Measurements from ENCODE around the gene GC. TPM values are rescaled to one million over a fixed set of nuclear protein-coding genes. Genes with fewer than 3 reads are reported as not detected.
A peak's percentile ranks its signal among the peaks of the same experiment; 100 is the strongest.
"Not testable (repeated sequence)": the region's sequence is repeated elsewhere in the genome, so short reads cannot be mapped to it uniquely, and the experiment has no call there.

GC gene
- total RNA-seq, 4 donors from 2014 or later, result not detected

GRCh38 chr4:71827826-71828225 lies 43.9 kb upstream of the GC start:
- no peak overlapping the region for H3K4me3 ChIP-seq
- TF ChIP-seq CTCF (IDR thresholded peaks at IDR 0.05) (no peak), EP300 (IDR thresholded peaks at IDR 0.05) (no peak), POLR2A (IDR thresholded peaks at IDR 0.05) (no peak)
- no peaks in the 10 kb centered on the region for H3K27me3 ChIP-seq
- no peaks in the 10 kb centered on the region for H3K4me1 ChIP-seq
- DNase-seq (ENCODE audit: low spot score in 2 of 2), result no peak
- 66 to 70% methylated on average over 4 of the region's 4 CpGs for WGBS, 2 donors
- H3K36me3 ChIP-seq, result no peaks in the 10 kb centered on the region
- H3K27ac ChIP-seq, result no peak overlapping the region
- H3K9me3 ChIP-seq, result no peaks in the 10 kb centered on the region

GRCh38 chr4:71816676-71817303 lies 32.9 kb upstream of the GC start:
- H3K36me3 ChIP-seq, result no peaks in the 10 kb centered on the region
- peak overlapping the region in 1 of 4 donors; percentile 10 for H3K4me3 ChIP-seq
- no peaks in the 10 kb centered on the region for H3K27me3 ChIP-seq
- no peak overlapping the region for H3K27ac ChIP-seq
- no peak for TF ChIP-seq CTCF (IDR thresholded peaks at IDR 0.05)
- no peak for DNase-seq (ENCODE audit: low spot score in 2 of 2)
- 66% methylated on average over 4 of the region's 4 CpGs for WGBS, 2 donors
- no peaks in the 10 kb centered on the region for H3K9me3 ChIP-seq
- no peaks in the 10 kb centered on the region for H3K4me1 ChIP-seq

- no peak for DNase-seq (ENCODE audit: low spot score in 2 of 2)
- Histone ChIP-seq H3K4me3 (no peak overlapping the region), H3K27ac (no peak overlapping the region), H3K4me1 (no peaks in the 10 kb centered on the region), H3K9me3 (no peaks in the 10 kb centered on the region), H3K36me3 (no peaks in the 10 kb centered on the region), H3K27me3 (no peaks in the 10 kb centered on the region)
- TF ChIP-seq POLR2A (IDR thresholded peaks at IDR 0.05), result no peak
- WGBS, 2 donors, result 58 to 83% methylated on average over 2 of the region's 2 CpGs
Measured at GRCh38 chr4:71814433-71814832, 30.6 kb upstream of the GC start.

- H3K9me3 ChIP-seq; H3K36me3 ChIP-seq; H3K4me1 ChIP-seq; DNase-seq (ENCODE audit: low spot score in 2 of 2); H3K27me3 ChIP-seq; H3K4me3 ChIP-seq; H3K27ac ChIP-seq: not testable (repeated sequence)
- WGBS, 2 donors, result 70 to 73% methylated on average over 1 of the region's 1 CpG
Measured at GRCh38 chr4:71809805-71810204, 25.9 kb upstream of the GC start.

DNA sequence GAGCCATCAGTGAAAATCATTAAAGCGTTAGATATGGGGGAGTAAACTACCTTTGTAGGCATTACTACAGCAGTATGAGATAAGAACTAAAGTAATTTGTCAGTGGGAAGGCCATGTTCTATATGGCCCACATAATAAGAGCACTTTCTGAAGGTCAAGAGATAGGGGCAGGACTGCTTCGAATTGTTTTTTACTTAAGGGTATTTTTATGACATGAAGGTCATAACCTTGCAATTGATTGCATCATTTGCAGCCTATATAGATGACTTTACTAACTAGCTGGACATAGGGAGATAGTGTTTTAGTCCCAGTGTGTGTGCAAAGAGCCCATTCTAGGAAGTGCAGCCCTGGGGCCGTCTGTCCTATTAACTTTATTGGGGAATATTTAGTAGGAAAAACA lies 23.6 kb upstream of the GC start:
- H3K27me3 ChIP-seq, result no peaks in the 10 kb centered on the region
- H3K9me3 ChIP-seq, result no peaks in the 10 kb centered on the region
- DNase-seq (ENCODE audit: low spot score in 2 of 2), result no peak
- no peaks in the 10 kb centered on the region for H3K4me1 ChIP-seq
- TF ChIP-seq POLR2A (IDR thresholded peaks at IDR 0.05) (no peak), CTCF (IDR thresholded peaks at IDR 0.05) (no peak), EP300 (IDR thresholded peaks at IDR 0.05) (no peak)
- WGBS, 2 donors, result 36 to 37% methylated on average over 3 of the region's 3 CpGs
- no peak overlapping the region for H3K4me3 ChIP-seq
- H3K36me3 ChIP-seq, result no peaks in the 10 kb centered on the region
- no peak overlapping the region for H3K27ac ChIP-seq

DNA sequence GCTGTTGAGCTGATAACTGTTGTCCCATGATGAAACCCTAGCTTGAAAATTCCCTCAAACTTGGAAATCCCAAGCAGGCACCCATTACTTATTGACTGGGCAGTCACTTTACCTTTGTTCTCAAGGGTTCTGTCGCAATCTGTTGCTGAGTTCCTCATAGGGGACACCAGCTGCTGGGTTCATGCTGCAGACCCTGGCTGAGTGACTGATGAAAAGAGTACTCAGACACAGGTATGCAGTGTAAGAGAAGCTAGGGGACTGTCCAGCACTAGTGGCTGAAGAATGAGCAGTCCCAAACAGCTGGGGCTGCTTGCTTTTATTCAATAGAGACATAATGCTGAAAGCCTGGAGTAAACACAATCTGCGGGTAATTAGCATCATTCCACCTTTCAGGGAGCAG lies 21.4 kb upstream of the GC start:
- H3K4me3 ChIP-seq; H3K27ac ChIP-seq; H3K27me3 ChIP-seq; H3K9me3 ChIP-seq; H3K36me3 ChIP-seq; DNase-seq (ENCODE audit: low spot score in 2 of 2); H3K4me1 ChIP-seq: not testable (repeated sequence)
- 60 to 88% methylated on average over 2 of the region's 2 CpGs for WGBS, 2 donors

GRCh38 chr4:71804017-71804697 lies 20.3 kb upstream of the GC start:
- not testable (repeated sequence) for H3K27ac ChIP-seq; H3K27me3 ChIP-seq; H3K4me3 ChIP-seq; H3K36me3 ChIP-seq; H3K9me3 ChIP-seq; H3K4me1 ChIP-seq; DNase-seq (ENCODE audit: low spot score in 2 of 2)
- WGBS, 2 donors, result 35 to 56% methylated on average over 4 of the region's 4 CpGs
